ENCODE measurements around the gene UBASH3A. TPM values are rescaled to one million over a fixed set of nuclear protein-coding genes. Genes with fewer than 3 reads are reported as not detected.

The UBASH3A gene
- total and polyA plus RNA-seq, 2 experiments from 2014 or later = not detected

DNA sequence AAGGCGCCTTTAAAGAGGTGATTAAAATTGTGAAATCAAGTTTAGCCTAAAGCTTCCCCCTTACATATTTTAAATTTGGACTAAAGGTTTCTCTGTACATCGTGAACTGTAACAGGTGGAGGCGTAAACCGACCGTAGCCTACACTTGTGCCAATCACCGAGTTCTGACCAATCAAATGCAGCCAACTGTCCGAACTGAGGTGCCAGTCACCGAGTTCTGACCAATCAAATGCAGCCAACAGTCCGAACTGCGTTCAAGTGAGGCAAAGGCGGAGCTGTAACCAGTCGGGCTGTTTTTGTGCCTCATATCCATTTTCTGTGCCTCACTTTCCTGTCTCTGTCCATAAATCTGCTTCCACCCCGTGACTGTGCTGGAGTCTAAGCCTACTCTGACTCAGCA, 44.8 kb upstream of the UBASH3A start:
- TF ChIP-seq, protein P1, sequence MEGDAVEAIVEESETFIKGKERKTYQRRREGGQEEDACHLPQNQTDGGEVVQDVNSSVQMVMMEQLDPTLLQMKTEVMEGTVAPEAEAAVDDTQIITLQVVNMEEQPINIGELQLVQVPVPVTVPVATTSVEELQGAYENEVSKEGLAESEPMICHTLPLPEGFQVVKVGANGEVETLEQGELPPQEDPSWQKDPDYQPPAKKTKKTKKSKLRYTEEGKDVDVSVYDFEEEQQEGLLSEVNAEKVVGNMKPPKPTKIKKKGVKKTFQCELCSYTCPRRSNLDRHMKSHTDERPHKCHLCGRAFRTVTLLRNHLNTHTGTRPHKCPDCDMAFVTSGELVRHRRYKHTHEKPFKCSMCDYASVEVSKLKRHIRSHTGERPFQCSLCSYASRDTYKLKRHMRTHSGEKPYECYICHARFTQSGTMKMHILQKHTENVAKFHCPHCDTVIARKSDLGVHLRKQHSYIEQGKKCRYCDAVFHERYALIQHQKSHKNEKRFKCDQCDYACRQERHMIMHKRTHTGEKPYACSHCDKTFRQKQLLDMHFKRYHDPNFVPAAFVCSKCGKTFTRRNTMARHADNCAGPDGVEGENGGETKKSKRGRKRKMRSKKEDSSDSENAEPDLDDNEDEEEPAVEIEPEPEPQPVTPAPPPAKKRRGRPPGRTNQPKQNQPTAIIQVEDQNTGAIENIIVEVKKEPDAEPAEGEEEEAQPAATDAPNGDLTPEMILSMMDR (IDR thresholded peaks at IDR 0.05; ENCODE audit: low read depth, low read length) = no peak
- DNase-seq (ENCODE audit: low read depth in 1 of 2, low spot score in 1 of 2) = no peak
- Histone ChIP-seq H3K4me3 (no peak overlapping the region), H3K27ac (no peak overlapping the region), H3K9me3 (ENCODE audit: low read depth) (no peaks in the 10 kb centered on the region), H3K36me3 (no peaks in the 10 kb centered on the region), H3K27me3 (no peaks in the 10 kb centered on the region), H3K4me1 (ENCODE audit: low read depth) (no peaks in the 10 kb centered on the region)

DNA sequence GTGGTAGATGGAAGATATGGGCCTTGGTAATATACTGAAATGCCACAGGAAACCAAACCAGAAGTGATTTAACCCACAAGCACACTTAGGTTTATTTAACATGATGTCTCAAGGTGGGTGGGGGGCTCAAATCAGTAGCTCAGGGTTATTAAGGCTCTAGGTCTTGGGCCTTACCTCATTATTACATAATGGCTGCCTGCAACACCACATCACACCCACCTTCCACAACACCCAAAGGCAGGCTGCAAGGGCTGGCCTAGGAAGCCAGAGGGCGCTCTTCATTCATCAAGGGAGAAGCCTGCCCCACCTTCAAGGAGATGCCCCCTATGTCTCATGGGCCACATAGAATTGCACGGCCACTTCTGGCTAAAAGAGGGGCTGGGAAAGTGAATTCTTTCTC, 43.4 kb upstream of the UBASH3A start:
- Histone ChIP-seq H3K27ac (no peak overlapping the region), H3K27me3 (no peaks in the 10 kb centered on the region), H3K36me3 (no peaks in the 10 kb centered on the region), H3K4me1 (ENCODE audit: low read depth) (no peaks in the 10 kb centered on the region), H3K9me3 (ENCODE audit: low read depth) (no peaks in the 10 kb centered on the region), H3K4me3 (no peak overlapping the region)
- DNase-seq (ENCODE audit: low read depth in 1 of 2, low spot score in 1 of 2) = no peak
- TF ChIP-seq, protein P1 (IDR thresholded peaks at IDR 0.05; ENCODE audit: low read depth, low read length) = no peak

DNA sequence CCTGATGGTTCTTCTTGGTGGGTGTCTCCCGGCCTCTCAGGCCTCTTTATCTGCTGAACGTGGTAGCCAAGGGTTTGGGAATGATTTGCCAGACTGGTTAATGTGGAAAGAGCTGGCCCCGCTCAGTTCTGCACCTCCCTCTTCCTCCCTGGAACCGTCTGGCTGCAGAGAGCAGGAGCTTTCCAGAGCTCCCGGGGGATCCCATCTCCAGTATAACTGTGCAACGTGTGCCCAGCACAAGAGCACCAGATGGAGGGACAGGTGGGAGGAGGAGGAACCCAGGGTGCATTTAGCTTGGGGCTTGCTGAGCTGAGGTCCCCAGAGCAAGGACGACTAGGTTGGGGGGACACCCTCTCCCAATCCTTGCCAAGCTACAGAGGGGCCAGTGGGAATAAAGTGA, 42.4 kb upstream of the UBASH3A start:
- Histone ChIP-seq H3K9me3 (ENCODE audit: low read depth) (no peaks in the 10 kb centered on the region), H3K4me1 (ENCODE audit: low read depth) (no peaks in the 10 kb centered on the region), H3K36me3 (no peaks in the 10 kb centered on the region), H3K27me3 (no peaks in the 10 kb centered on the region), H3K27ac (no peak overlapping the region), H3K4me3 (no peak overlapping the region)
- no peak for DNase-seq (ENCODE audit: low read depth in 1 of 2, low spot score in 1 of 2)
- TF ChIP-seq, protein P1 (IDR thresholded peaks at IDR 0.05; ENCODE audit: low read depth, low read length) = no peak

DNA sequence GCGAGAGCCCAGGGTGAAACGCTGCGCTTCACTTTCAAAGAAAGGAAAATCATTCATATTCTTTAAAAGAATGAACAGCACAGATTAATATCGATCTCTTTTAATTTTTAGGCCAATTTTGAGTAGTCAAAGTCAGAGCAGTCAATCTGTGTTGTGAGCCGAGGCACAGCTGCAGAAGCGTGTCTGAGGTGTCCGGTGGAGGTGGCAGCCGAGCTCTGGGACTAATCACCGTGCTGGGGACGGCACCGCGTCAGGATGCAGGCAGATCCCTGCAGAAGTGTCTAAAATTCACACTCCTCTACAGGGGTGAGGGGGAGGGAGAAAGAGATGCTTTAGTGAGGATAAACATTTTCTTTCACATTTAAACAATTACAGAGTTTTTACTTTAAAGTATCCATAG, 41.5 kb upstream of the UBASH3A start:
- Histone ChIP-seq H3K4me1 (ENCODE audit: low read depth) (no peaks in the 10 kb centered on the region), H3K36me3 (no peaks in the 10 kb centered on the region), H3K9me3 (ENCODE audit: low read depth) (no peaks in the 10 kb centered on the region), H3K27me3 (no peaks in the 10 kb centered on the region), H3K27ac (no peak overlapping the region), H3K4me3 (no peak overlapping the region)
- DNase-seq (ENCODE audit: low read depth in 1 of 2, low spot score in 1 of 2) = no peak
- TF ChIP-seq, protein P1 (IDR thresholded peaks at IDR 0.05; ENCODE audit: low read depth, low read length) = no peak

DNA sequence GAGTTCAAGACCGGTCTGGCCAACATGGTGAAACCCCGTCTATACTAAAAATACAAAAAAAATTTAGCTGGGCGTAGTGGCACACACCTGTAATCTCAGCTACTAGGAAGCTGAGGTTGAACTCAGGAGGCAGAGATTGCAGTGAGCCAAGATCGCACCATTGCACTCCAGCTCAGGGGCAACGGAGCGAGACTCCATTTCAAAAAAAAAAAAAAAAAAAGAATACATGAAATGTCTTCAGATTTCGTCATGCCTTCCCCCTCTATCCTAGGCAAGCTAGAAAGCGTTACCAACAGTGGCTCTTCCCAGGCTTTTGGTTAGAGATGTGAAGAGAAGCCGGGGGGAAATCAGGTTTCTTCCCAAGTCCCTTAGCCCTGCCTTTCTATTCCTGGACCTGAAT, 41.0 kb upstream of the UBASH3A start:
- no peak overlapping the region for H3K4me3 ChIP-seq
- no peak overlapping the region for H3K27ac ChIP-seq
- no peak for DNase-seq (ENCODE audit: low read depth in 1 of 2, low spot score in 1 of 2)
- H3K4me1 ChIP-seq (ENCODE audit: low read depth) = no peaks in the 10 kb centered on the region
- H3K36me3 ChIP-seq = no peaks in the 10 kb centered on the region
- H3K27me3 ChIP-seq = no peaks in the 10 kb centered on the region
- TF ChIP-seq, protein P1 (IDR thresholded peaks at IDR 0.05; ENCODE audit: low read depth, low read length) = no peak
- no peaks in the 10 kb centered on the region for H3K9me3 ChIP-seq (ENCODE audit: low read depth)

DNA sequence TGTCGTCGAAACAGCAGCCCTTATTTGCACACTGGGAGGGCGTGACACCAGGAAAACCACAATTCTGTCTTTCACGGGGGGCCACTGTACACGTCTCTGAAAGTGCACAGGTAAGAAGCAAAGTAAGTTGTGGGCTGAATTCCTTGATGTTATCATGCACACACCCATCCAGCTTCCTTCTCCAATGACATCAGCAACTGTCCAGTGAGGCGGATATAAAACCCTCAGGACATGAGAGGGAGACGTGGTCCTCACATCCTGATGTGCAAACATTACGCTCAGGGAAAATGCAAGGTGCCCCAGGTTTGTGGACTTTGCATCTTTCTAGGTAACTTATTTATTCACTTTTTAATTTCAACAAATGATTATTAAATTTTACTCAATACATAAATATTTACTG, 40.4 kb upstream of the UBASH3A start:
- Histone ChIP-seq H3K27me3 (no peaks in the 10 kb centered on the region), H3K9me3 (ENCODE audit: low read depth) (no peaks in the 10 kb centered on the region), H3K27ac (no peak overlapping the region), H3K4me3 (no peak overlapping the region), H3K36me3 (no peaks in the 10 kb centered on the region), H3K4me1 (ENCODE audit: low read depth) (no peaks in the 10 kb centered on the region)
- TF ChIP-seq, protein P1 (IDR thresholded peaks at IDR 0.05; ENCODE audit: low read depth, low read length) = no peak
- no peak for DNase-seq (ENCODE audit: low read depth in 1 of 2, low spot score in 1 of 2)

Measured in cardiac muscle cell (in vitro differentiated cells and primary cell).